ENCODE measurements around the gene PAPSS1. TPM values are rescaled to one million over a fixed set of nuclear protein-coding genes. Genes with fewer than 3 reads are reported as not detected.

Gene PAPSS1
- total and polyA plus RNA-seq, 9 of the 15 experiments (the other 6 are each of a cell fraction or from before 2014, with no cell fraction given): 21.1 to 53.9 (median 41.9) TPM

DNA sequence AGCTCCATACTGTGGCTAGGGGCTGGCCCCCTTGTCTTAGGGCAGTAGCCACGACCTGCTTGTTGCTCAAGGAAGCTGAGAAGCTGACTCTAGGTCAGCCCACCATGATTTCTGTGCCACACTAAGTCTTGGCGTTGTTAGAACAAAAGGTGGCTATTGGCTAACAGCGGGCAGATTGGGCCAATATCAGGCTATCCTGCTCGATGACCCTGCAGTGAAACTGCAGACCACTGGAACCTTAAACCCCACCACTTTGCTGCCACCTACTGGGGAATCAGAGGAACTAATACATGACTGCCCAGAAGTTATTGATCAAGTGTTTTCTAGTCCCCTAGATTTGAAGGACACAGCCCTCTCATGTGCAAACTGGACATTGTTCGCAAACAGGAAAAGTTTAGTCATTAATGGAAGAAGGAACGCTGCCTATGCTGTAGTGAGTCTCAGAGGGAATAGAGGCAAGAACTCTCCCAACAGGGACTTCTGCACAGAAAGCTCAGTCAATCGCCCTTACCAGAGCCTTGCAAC, 17.0 kb upstream of the PAPSS1 start (continued):
- TF ChIP-seq REST (IDR thresholded peaks at IDR 0.05; ENCODE audit: borderline replicate concordance): peak; percentile 69; the same call in 1 of the 2 replicates
- TF ChIP-seq REST (CRISPR knock-in tag; IDR thresholded peaks at IDR 0.05; ENCODE audit: low read depth): no peak
- TF ChIP-seq, protein P1, sequence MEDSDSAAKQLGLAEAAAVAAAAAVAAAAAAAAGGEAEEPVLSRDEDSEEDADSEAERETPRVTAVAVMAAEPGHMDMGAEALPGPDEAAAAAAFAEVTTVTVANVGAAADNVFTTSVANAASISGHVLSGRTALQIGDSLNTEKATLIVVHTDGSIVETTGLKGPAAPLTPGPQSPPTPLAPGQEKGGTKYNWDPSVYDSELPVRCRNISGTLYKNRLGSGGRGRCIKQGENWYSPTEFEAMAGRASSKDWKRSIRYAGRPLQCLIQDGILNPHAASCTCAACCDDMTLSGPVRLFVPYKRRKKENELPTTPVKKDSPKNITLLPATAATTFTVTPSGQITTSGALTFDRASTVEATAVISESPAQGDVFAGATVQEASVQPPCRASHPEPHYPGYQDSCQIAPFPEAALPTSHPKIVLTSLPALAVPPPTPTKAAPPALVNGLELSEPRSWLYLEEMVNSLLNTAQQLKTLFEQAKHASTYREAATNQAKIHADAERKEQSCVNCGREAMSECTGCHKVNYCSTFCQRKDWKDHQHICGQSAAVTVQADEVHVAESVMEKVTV (CRISPR knock-in tag; IDR thresholded peaks at IDR 0.05): peak; percentile 56; the same call in 1 of the 2 replicates

Measured in K562 (cell line).